Mononuclear cell (primary cell): ENCODE measurements around the gene ACVRL1. TPM values are rescaled to one million over a fixed set of nuclear protein-coding genes. Genes with fewer than 3 reads are reported as not detected.
A peak's percentile ranks its signal among the peaks of the same experiment; 100 is the strongest.

ENCODE experiments used
- H3K27me3 ChIP-seq: 2 replicates; pipeline ENCODE4 v1.6.0; 2011; ENCODE audit warnings: low read length, control low read depth; ENCODE audit not compliant: insufficient read depth
- H3K4me1 ChIP-seq: 2 replicates; pipeline ENCODE4 v1.5.1; 2011; ENCODE audit warnings: mild to moderate bottlenecking, low read length, control low read depth; ENCODE audit not compliant: insufficient read depth
- H3K4me3 ChIP-seq: 2 replicates; pipeline ENCODE4 v1.5.1; 2011; ENCODE audit warnings: mild to moderate bottlenecking, low read length, moderate library complexity
- H3K9me3 ChIP-seq: 2 replicates; pipeline ENCODE4 v1.5.1; 2011; ENCODE audit warnings: low read depth, mild to moderate bottlenecking, control low read depth, low read length
- total RNA-seq: library from RNA; depleted of rRNA; stranded (reverse); fragments of >200 nt; gene quantifications from one replicate; pipeline ENCODE4 v1.2.3, GENCODE V29; 2012

Gene ACVRL1
- 0.31 TPM for total RNA-seq

DNA sequence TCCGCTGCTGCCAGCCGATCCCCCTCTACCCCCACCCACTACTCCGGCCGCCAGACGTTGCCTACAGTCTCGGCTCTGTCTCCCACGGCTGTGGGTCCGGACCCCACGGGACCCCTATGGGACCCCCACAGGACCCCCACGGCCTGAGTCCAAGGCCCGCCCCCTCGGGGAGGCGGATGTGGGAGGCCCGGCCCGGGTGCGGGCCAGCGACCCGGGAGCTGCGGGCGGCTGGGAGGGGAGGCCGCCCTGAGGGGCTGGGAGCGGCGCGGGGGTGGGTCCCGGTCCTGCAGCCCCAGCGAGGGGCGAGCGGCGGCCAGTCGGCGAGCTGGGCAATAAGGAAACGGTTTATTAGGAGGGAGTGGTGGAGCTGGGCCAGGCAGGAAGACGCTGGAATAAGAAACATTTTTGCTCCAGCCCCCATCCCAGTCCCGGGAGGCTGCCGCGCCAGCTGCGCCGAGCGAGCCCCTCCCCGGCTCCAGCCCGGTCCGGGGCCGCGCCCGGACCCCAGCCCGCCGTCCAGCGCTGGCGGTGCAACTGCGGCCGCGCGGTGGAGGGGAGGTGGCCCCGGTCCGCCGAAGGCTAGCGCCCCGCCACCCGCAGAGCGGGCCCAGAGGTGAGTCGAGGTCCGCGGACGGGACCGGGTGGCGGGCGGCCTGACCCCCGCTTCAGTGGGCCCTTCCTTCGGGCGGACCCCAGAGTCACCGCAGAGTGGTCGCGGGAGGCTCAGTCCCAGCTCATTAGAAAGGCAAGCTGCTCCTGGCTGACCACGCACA lies at the start of gene ACVRL1:
Gene ACVRL1 (plus strand): TSS at position 422 of the 773 bp plus-strand sequence. CDS start 4,971 bp downstream, outside the sequence.
- Histone ChIP-seq H3K4me3 (no peak within 1 kb of the TSS), H3K27me3 (peaks cover 19% of the 10 kb centered on the region), H3K4me1 (peaks cover 45% of the 10 kb centered on the region)

GRCh38 chr12:51860986-51861385 lies 46.3 kb upstream of the ACVRL1 start:
- Histone ChIP-seq H3K4me1 (peaks cover 15% of the 10 kb centered on the region), H3K4me3 (no peak overlapping the region), H3K27me3 (peaks cover 25% of the 10 kb centered on the region), H3K9me3 (no peaks in the 10 kb centered on the region)

More for the DNA sequence above, at the start of gene ACVRL1:
- H3K9me3 ChIP-seq, result no peaks in the 10 kb centered on the region

DNA sequence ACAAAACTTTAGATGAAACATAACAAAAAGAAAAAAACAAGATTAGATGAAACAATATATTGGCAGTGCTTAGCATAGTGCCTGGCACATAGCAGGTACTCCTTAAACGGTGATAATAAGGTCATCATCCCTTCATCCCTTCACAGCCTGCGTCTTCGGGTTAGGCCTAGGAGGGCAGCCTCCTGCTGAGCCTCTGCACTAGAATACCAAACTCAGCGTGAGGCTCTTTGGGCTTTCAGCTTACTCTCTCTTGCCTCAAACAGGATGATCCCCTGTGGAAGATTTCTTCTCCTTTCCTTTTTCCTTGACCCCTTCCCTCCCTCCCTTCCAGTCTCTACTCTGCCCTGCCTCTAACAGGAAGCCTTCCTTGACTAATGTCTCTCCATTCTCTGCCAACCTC lies 44.4 kb upstream of the ACVRL1 start:
- Histone ChIP-seq H3K4me3 (no peak overlapping the region), H3K27me3 (peaks cover 26% of the 10 kb centered on the region), H3K9me3 (no peaks in the 10 kb centered on the region), H3K4me1 (peaks cover 15% of the 10 kb centered on the region)

DNA sequence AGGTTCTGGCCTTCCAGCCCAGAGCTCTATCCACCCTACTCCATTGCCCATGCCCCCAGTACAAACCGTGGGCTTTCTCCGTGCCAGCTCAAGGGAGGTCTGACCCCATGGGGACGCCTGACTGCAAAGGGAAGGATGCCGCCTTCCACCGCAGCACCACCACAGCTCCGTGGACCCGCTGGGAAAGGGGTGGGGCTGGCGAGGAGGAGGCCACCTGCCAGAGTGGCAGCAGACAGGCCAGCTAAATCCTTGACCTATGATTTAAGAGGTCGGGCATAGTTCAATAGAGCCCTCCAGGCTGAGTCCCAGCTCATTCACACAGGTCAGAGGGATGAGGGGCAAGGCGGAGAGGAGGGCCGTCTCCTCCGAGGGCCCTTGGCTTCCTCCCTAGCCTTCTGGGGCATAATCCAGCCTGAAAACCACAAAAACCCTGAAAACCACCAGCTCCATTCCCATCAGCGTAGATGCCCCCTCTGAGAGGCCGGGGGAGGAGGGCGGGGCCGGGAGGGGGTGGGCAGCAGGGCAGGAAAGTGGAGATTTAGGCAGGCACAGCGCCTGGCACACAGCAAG lies 43.9 kb upstream of the ACVRL1 start:
- Histone ChIP-seq H3K4me1 (peaks cover 15% of the 10 kb centered on the region), H3K27me3 (peaks cover 31% of the 10 kb centered on the region), H3K4me3 (no peak overlapping the region), H3K9me3 (no peaks in the 10 kb centered on the region)

- H3K9me3 ChIP-seq, result no peaks in the 10 kb centered on the region
- H3K27me3 ChIP-seq, result peaks cover 37% of the 10 kb centered on the region
- H3K4me3 ChIP-seq, result peak overlapping the region; percentile 20
Measured at GRCh38 chr12:51863933-51864832, 43.1 kb upstream of the ACVRL1 start.

DNA sequence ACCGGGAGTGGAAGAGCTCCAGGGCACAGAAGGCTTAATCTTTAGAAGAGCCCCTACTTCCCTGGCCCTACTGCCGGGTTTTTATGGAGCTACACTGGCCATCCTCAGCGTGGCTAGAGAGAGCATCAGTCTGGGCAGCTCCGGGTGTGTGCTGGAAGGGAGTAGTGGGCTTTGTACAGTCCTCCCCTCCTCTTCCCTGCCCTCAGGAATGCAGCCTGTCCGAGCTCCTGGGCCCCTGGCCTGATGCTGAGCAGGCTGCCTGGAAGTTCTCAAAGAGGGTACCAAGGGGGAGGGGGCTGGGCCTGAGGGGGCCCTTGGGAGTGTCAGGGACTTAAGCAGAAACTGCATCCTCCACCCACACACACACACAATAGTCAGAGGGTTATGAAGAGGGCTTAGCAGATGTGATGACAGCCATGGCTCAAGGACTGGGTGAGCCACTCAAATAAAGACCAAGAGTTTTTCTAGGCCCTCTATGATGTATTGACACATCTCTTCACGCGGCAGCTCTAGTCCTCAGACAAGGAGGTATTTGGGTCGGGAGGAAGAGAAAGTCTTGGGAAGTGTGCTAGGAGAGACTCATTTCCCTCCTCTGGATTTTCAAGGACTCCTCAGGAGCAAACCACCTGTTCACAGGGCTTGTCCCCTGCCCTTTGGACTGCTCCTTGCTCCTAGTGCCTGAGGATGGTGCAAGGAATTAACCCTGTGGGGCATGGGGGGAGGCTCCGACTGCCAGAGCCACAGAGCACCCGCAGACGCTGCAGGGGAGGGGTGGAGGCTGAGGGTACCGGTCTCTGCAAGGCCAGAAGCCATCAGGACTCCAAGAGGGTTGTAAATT lies 42.3 kb upstream of the ACVRL1 start:
- Histone ChIP-seq H3K4me1 (peaks cover 31% of the 10 kb centered on the region), H3K27me3 (peaks cover 43% of the 10 kb centered on the region), H3K9me3 (no peaks in the 10 kb centered on the region), H3K4me3 (no peak overlapping the region)

More at GRCh38 chr12:51863933-51864832, 43.1 kb upstream of the ACVRL1 start:
- peaks cover 22% of the 10 kb centered on the region for H3K4me1 ChIP-seq

GRCh38 chr12:51865757-51866270 lies 41.5 kb upstream of the ACVRL1 start:
- Histone ChIP-seq H3K4me3 (no peak overlapping the region), H3K9me3 (no peaks in the 10 kb centered on the region), H3K27me3 (peaks cover 50% of the 10 kb centered on the region), H3K4me1 (peaks cover 38% of the 10 kb centered on the region)

- no peak overlapping the region for H3K4me3 ChIP-seq
- peaks cover 43% of the 10 kb centered on the region for H3K4me1 ChIP-seq
- peaks cover 50% of the 10 kb centered on the region for H3K27me3 ChIP-seq
- H3K9me3 ChIP-seq, result no peaks in the 10 kb centered on the region
Measured at GRCh38 chr12:51866324-51866723, 41.0 kb upstream of the ACVRL1 start.

DNA sequence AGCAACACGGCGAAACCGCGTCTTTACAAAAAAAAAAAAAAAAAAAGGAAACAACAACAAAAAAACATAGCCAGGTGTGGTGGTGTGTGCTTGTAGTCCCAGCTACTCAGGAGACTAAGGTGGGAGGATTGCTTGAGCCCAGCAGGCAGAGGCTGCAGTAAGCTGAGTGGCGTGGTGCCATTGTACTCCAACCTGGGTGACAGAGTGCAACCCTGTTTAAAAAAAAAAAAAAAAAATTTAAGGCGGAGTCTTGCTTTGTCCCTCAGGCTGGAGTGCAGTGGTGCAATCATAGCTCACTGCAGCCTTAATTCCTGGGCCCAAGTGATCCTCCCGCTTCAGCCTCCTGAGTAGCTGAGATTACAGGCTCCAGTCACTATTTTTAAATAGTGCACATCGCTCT lies 40.5 kb upstream of the ACVRL1 start:
- peaks cover 50% of the 10 kb centered on the region for H3K27me3 ChIP-seq
- no peaks in the 10 kb centered on the region for H3K9me3 ChIP-seq
- no peak overlapping the region for H3K4me3 ChIP-seq
- peaks cover 48% of the 10 kb centered on the region for H3K4me1 ChIP-seq

GRCh38 chr12:51867371-51867770 lies 39.9 kb upstream of the ACVRL1 start:
- no peak overlapping the region for H3K4me3 ChIP-seq
- peaks cover 50% of the 10 kb centered on the region for H3K27me3 ChIP-seq
- H3K9me3 ChIP-seq, result no peaks in the 10 kb centered on the region
- H3K4me1 ChIP-seq, result peaks cover 48% of the 10 kb centered on the region

GRCh38 chr12:51867796-51868428 lies 39.4 kb upstream of the ACVRL1 start:
- Histone ChIP-seq H3K9me3 (no peaks in the 10 kb centered on the region), H3K4me1 (peaks cover 48% of the 10 kb centered on the region), H3K4me3 (no peak overlapping the region), H3K27me3 (peaks cover 48% of the 10 kb centered on the region)

GRCh38 chr12:51868821-51869495 lies 38.3 kb upstream of the ACVRL1 start:
- peaks cover 41% of the 10 kb centered on the region for H3K27me3 ChIP-seq
- no peak overlapping the region for H3K4me3 ChIP-seq
- peaks cover 42% of the 10 kb centered on the region for H3K4me1 ChIP-seq
- H3K9me3 ChIP-seq, result no peaks in the 10 kb centered on the region

- Histone ChIP-seq H3K27me3 (peaks cover 35% of the 10 kb centered on the region), H3K9me3 (no peaks in the 10 kb centered on the region), H3K4me3 (no peak overlapping the region), H3K4me1 (peaks cover 37% of the 10 kb centered on the region)
Measured at GRCh38 chr12:51869496-51869865, 37.8 kb upstream of the ACVRL1 start.
